Endometrial microvascular endothelial cells (primary cell): Measurements from ENCODE around the gene ADAMTS6. TPM values are rescaled to one million over a fixed set of nuclear protein-coding genes. Genes with fewer than 3 reads are reported as not detected.

ENCODE experiments used
- in situ Hi-C: cut with HindIII; loops from 2 replicates; pipeline ENCODE4 v1.10.0; 2017; ENCODE audit warnings: low sequenced_read_pairs, low pct_unique_long_range_greater_than_20kb; ENCODE audit errors: inconsistent ontology term
- total RNA-seq: library from RNA; depleted of rRNA; stranded (reverse); fragments of >200 nt; gene quantifications from one replicate; pipeline ENCODE4 v1.2.3, GENCODE V29; 2015; ENCODE audit errors: inconsistent ontology term

ADAMTS6 gene
- total RNA-seq, 1 donor from 2014 or later, result 26.0 TPM

GRCh38 chr5:65479527-65479926 is 2.2 kb downstream of the ADAMTS6 start:
- in situ Hi-C loops, result loop anchor here (25.0 kb wide), 1 partner anchor 517 kb away; no protein-coding TSS in a partner anchor

- in situ Hi-C loops, result loop anchor here (25.0 kb wide), 1 partner anchor 516 kb away; no protein-coding TSS in a partner anchor
These were observed 3.4 kb downstream of the ADAMTS6 start for GRCh38 chr5:65478336-65478735.

- in situ Hi-C loops, result loop anchor here (25.0 kb wide), 1 partner anchor 514 kb away; no protein-coding TSS in a partner anchor
These were observed 5.8 kb downstream of the ADAMTS6 start for GRCh38 chr5:65475895-65476294.

GRCh38 chr5:65475336-65475735 is 6.4 kb downstream of the ADAMTS6 start:
- in situ Hi-C loops, result loop anchor here (25.0 kb wide), 1 partner anchor 513 kb away; no protein-coding TSS in a partner anchor

GRCh38 chr5:65474130-65474711 is 7.5 kb downstream of the ADAMTS6 start:
- in situ Hi-C loops, result no loop called here

GRCh38 chr5:65468633-65469032 is 13.1 kb downstream of the ADAMTS6 start:
- in situ Hi-C loops, result no loop called here

GRCh38 chr5:65462139-65462705 is 19.5 kb downstream of the ADAMTS6 start:
- in situ Hi-C loops, result no loop called here

GRCh38 chr5:65461490-65461889 is 20.2 kb downstream of the ADAMTS6 start:
- in situ Hi-C loops, result no loop called here

GRCh38 chr5:65459995-65460394 is 21.7 kb downstream of the ADAMTS6 start:
- in situ Hi-C loops, result no loop called here

- in situ Hi-C loops, result no loop called here
These were observed 26.7 kb downstream of the ADAMTS6 start for GRCh38 chr5:65455064-65455463.

- in situ Hi-C loops, result no loop called here
These were observed 30.3 kb downstream of the ADAMTS6 start for GRCh38 chr5:65451436-65451835.

GRCh38 chr5:65446682-65447081 is 35.0 kb downstream of the ADAMTS6 start:
- in situ Hi-C loops, result no loop called here

- in situ Hi-C loops, result no loop called here
These were observed 39.9 kb downstream of the ADAMTS6 start for GRCh38 chr5:65441800-65442199.

- in situ Hi-C loops, result no loop called here
These were observed 41.3 kb downstream of the ADAMTS6 start for GRCh38 chr5:65440456-65440855.

GRCh38 chr5:65434122-65434521 is 47.6 kb downstream of the ADAMTS6 start:
- in situ Hi-C loops, result no loop called here

- in situ Hi-C loops, result no loop called here
These were observed 55.1 kb downstream of the ADAMTS6 start for GRCh38 chr5:65426656-65427055.

- in situ Hi-C loops, result no loop called here
These were observed 58.1 kb downstream of the ADAMTS6 start for GRCh38 chr5:65423623-65424022.

GRCh38 chr5:65418661-65419060 is 63.1 kb downstream of the ADAMTS6 start:
- in situ Hi-C loops, result no loop called here

GRCh38 chr5:65413822-65414221 is 67.9 kb downstream of the ADAMTS6 start:
- in situ Hi-C loops, result no loop called here

- in situ Hi-C loops, result no loop called here
These were observed 68.9 kb downstream of the ADAMTS6 start for GRCh38 chr5:65412842-65413241.

GRCh38 chr5:65411356-65411755 is 70.4 kb downstream of the ADAMTS6 start:
- in situ Hi-C loops, result no loop called here
